Liver (tissue), 9 donors: ENCODE data around the gene CRMP1. TPM values are rescaled to one million over a fixed set of nuclear protein-coding genes. Genes with fewer than 3 reads are reported as not detected.

Source experiments
- DNase-seq: peaks from one replicate; pipeline ENCODE4 v3.0.0-alpha.2; 2017; ENCODE audit warnings: low spot score
- H3K27ac ChIP-seq, 2 donors: one replicate each; pipeline ENCODE4 v1.7.0; 2013; ENCODE audit warnings: inconsistent platforms in 2 of 2, low read length in 2 of 2, control low read depth in 1 of 2, low read depth in 1 of 2, mild to moderate bottlenecking in 1 of 2
- H3K27me3 ChIP-seq, 4 donors: one replicate each; pipeline versions ENCODE4 v1.6.1 to v1.7.0; 2013; ENCODE audit warnings: low read length in 3 of 4, inconsistent platforms in 1 of 4, mild to moderate bottlenecking in 1 of 4, moderate library complexity in 1 of 4; ENCODE audit not compliant: control insufficient read depth in 4 of 4, insufficient read depth in 4 of 4
- H3K36me3 ChIP-seq, 4 donors: one replicate each; pipeline versions ENCODE4 v1.6.1 to v1.7.0; 2013; ENCODE audit warnings: low read length in 3 of 4, mild to moderate bottlenecking in 3 of 4, low read depth in 1 of 4, moderate library complexity in 1 of 4; ENCODE audit not compliant: control insufficient read depth in 4 of 4, insufficient read depth in 3 of 4
- H3K4me1 ChIP-seq, 4 donors: one replicate each; pipeline versions ENCODE4 v1.6.1 to v1.7.0; 2013; ENCODE audit warnings: low read length in 3 of 4, mild to moderate bottlenecking in 3 of 4, moderate library complexity in 1 of 4; ENCODE audit not compliant: control insufficient read depth in 4 of 4, insufficient read depth in 4 of 4
- H3K4me3 ChIP-seq, 3 donors: one replicate each; pipeline versions ENCODE4 v1.6.1 to v1.7.0; 2013; ENCODE audit warnings: low read length in 3 of 3, control low read depth in 1 of 3, low read depth in 1 of 3, mild to moderate bottlenecking in 1 of 3
- H3K9ac ChIP-seq, 2 donors: one replicate each; pipeline ENCODE4 v1.7.0; 2013; ENCODE audit warnings: low read length in 2 of 2, mild to moderate bottlenecking in 2 of 2, moderate library complexity in 2 of 2, control low read depth in 1 of 2, low read depth in 1 of 2
- H3K9me3 ChIP-seq, 4 donors: one replicate each; pipeline versions ENCODE4 v1.6.1 to v1.7.0; 2013; ENCODE audit warnings: low read length in 3 of 4; ENCODE audit not compliant: control insufficient read depth in 4 of 4
- CTCF ChIP-seq: fragments of 150-350 bp; IDR thresholded peaks from 2 replicates; pipeline ENCODE4 v1.5.1; 2017; ENCODE audit warnings: improper control_type of control experiment, low read depth, low read length; ENCODE audit not compliant: missing input control
- EGR1 ChIP-seq, 2 donors: IDR thresholded peaks; 2 replicates each; pipeline ENCODE4 v1.6.1; 2016 to 2018; ENCODE audit warnings: antibody characterized with exemption in 2 of 2, low read depth in 2 of 2
- FOXA1 ChIP-seq: IDR thresholded peaks from 2 replicates; pipeline ENCODE4 v1.6.1; 2016; ENCODE audit warnings: antibody characterized with exemption
- FOXA2 ChIP-seq: IDR thresholded peaks from 2 replicates; pipeline ENCODE4 v1.6.1; 2016; ENCODE audit warnings: antibody characterized with exemption
- GABPA ChIP-seq, 2 donors: IDR thresholded peaks in 1 of 2; conservative IDR thresholded peaks in 1 of 2; 2 replicates each; pipeline ENCODE4 v1.6.1; 2016; ENCODE audit warnings: antibody characterized with exemption in 2 of 2, mild to moderate bottlenecking in 1 of 2, moderate library complexity in 1 of 2
- HNF4A ChIP-seq, 2 donors: conservative IDR thresholded peaks; 2 replicates each; pipeline ENCODE4 v1.6.1; 2016; ENCODE audit warnings: antibody characterized with exemption in 2 of 2, mild to moderate bottlenecking in 2 of 2
- HNF4G ChIP-seq: IDR thresholded peaks from 2 replicates; pipeline ENCODE4 v1.6.1; 2016; ENCODE audit warnings: antibody characterized with exemption
- JUND ChIP-seq, 2 donors: IDR thresholded peaks; 2 replicates each; pipeline ENCODE4 v1.6.1; 2016; ENCODE audit warnings: antibody characterized with exemption in 2 of 2
- NR2F2 ChIP-seq: IDR thresholded peaks from 2 replicates; pipeline ENCODE4 v1.6.1; 2016; ENCODE audit warnings: antibody characterized with exemption
- RAD21 ChIP-seq, 2 donors: IDR thresholded peaks; 2 replicates each; pipeline ENCODE4 v1.6.1; 2016; ENCODE audit warnings: antibody characterized with exemption in 2 of 2, mild to moderate bottlenecking in 2 of 2
- RXRA ChIP-seq, 2 donors: IDR thresholded peaks; 2 replicates each; pipeline ENCODE4 v1.6.1; 2017 to 2018; ENCODE audit warnings: antibody characterized with exemption in 2 of 2, mild to moderate bottlenecking in 1 of 2
- SP1 ChIP-seq: IDR thresholded peaks from 2 replicates; pipeline ENCODE4 v1.6.1; 2018; ENCODE audit warnings: antibody characterized with exemption, mild to moderate bottlenecking
- TAF1 ChIP-seq: conservative IDR thresholded peaks from 2 replicates; pipeline ENCODE4 v1.6.1; 2016; ENCODE audit warnings: antibody characterized with exemption, mild to moderate bottlenecking
- YY1 ChIP-seq: IDR thresholded peaks from 2 replicates; pipeline ENCODE4 v1.6.1; 2016; ENCODE audit warnings: antibody characterized with exemption, mild to moderate bottlenecking
- WGBS: extraction: QIAGEN DNeasy Blood & Tissue Kit; methylation state at CpG from one replicate; pipeline ENCODE4 v1.1.7; 2013; 5-methylcytosine and 5-hydroxymethylcytosine counted together
- polyA plus RNA-seq, 2 donors: library from polyadenylated mRNA; stranded (reverse) in 1 of 2; unstranded in 1 of 2; fragments of 200-250 nt in 1 of 2; fragments of >200 nt in 1 of 2; fragmentation: Nextera tagmentation in 1 of 2; extraction: Ambion mirVana in 1 of 2; gene quantifications; one replicate each; pipeline versions ENCODE4 v1.2.1 to v1.2.3, GENCODE V29; 2013 to 2015
- total RNA-seq, 2 donors: library from RNA; depleted of rRNA; stranded (reverse); fragments of >200 nt; gene quantifications; one replicate each; pipeline ENCODE4 v1.2.3, GENCODE V29; 2014
- TF ChIP-seq, protein P1 (sequence below): IDR thresholded peaks from 2 replicates; pipeline ENCODE4 v1.6.1; 2016; ENCODE audit warnings: antibody characterized with exemption
- TF ChIP-seq, protein P2 (sequence below): IDR thresholded peaks from 2 replicates; pipeline ENCODE4 v1.6.1; 2016; ENCODE audit warnings: antibody characterized with exemption
- TF ChIP-seq, protein P3 (sequence below): IDR thresholded peaks from 2 replicates; pipeline ENCODE4 v1.6.1; 2016; ENCODE audit warnings: antibody characterized with exemption, mild to moderate bottlenecking
- TF ChIP-seq, protein P4 (sequence below): IDR thresholded peaks from 2 replicates; pipeline ENCODE4 v1.6.1; 2016; ENCODE audit warnings: antibody characterized with exemption
- donor health status: healthy.
- donor health status: healthy.
- donor health status: healthy.
- donor health status: healthy.
- donor health status: healthy.

The CRMP1 gene
- total and polyA plus RNA-seq, 4 donors, result 0.06 to 0.42 (median 0.12) TPM

- TF ChIP-seq, protein P1, sequence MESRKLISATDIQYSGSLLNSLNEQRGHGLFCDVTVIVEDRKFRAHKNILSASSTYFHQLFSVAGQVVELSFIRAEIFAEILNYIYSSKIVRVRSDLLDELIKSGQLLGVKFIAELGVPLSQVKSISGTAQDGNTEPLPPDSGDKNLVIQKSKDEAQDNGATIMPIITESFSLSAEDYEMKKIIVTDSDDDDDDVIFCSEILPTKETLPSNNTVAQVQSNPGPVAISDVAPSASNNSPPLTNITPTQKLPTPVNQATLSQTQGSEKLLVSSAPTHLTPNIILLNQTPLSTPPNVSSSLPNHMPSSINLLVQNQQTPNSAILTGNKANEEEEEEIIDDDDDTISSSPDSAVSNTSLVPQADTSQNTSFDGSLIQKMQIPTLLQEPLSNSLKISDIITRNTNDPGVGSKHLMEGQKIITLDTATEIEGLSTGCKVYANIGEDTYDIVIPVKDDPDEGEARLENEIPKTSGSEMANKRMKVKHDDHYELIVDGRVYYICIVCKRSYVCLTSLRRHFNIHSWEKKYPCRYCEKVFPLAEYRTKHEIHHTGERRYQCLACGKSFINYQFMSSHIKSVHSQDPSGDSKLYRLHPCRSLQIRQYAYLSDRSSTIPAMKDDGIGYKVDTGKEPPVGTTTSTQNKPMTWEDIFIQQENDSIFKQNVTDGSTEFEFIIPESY, result no peak
- no peak for TF ChIP-seq RAD21 (IDR thresholded peaks at IDR 0.05)
- TF ChIP-seq NR2F2, result no peak
- TF ChIP-seq SP1, result no peak
- TF ChIP-seq, protein P2, sequence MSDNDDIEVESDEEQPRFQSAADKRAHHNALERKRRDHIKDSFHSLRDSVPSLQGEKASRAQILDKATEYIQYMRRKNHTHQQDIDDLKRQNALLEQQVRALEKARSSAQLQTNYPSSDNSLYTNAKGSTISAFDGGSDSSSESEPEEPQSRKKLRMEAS, result no peak
- TF ChIP-seq, protein P3, sequence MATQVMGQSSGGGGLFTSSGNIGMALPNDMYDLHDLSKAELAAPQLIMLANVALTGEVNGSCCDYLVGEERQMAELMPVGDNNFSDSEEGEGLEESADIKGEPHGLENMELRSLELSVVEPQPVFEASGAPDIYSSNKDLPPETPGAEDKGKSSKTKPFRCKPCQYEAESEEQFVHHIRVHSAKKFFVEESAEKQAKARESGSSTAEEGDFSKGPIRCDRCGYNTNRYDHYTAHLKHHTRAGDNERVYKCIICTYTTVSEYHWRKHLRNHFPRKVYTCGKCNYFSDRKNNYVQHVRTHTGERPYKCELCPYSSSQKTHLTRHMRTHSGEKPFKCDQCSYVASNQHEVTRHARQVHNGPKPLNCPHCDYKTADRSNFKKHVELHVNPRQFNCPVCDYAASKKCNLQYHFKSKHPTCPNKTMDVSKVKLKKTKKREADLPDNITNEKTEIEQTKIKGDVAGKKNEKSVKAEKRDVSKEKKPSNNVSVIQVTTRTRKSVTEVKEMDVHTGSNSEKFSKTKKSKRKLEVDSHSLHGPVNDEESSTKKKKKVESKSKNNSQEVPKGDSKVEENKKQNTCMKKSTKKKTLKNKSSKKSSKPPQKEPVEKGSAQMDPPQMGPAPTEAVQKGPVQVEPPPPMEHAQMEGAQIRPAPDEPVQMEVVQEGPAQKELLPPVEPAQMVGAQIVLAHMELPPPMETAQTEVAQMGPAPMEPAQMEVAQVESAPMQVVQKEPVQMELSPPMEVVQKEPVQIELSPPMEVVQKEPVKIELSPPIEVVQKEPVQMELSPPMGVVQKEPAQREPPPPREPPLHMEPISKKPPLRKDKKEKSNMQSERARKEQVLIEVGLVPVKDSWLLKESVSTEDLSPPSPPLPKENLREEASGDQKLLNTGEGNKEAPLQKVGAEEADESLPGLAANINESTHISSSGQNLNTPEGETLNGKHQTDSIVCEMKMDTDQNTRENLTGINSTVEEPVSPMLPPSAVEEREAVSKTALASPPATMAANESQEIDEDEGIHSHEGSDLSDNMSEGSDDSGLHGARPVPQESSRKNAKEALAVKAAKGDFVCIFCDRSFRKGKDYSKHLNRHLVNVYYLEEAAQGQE, result no peak
These were observed 82.0 kb downstream of the CRMP1 start (continued) for GRCh38 chr4:5810770-5811430.

DNA sequence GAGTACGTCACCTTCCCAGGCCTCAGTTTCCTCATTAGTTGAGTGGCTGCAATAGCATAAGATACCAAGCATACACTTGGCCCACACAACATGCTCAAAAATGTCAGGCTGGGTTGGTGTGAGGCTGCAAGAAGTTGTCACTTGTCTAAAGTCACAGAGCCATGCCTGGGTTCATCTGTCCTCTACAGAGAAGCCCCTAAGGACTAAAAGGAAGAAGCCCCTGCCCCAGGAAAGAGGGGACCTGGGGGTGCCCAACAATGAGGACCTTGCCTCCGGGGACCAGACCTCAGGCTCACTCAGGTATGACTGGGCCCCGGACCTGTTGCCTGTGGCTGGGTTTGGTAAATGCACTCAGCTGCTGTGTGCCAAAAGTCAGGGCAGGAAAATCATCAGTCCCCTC lies 82.7 kb downstream of the CRMP1 start:
- TF ChIP-seq YY1 (no peak), SP1 (no peak), TAF1 (no peak), RXRA (IDR thresholded peaks at IDR 0.05) (no peak), HNF4A (conservative IDR thresholded peaks at IDR 0.05) (no peak), HNF4G (no peak), GABPA (IDR thresholded peaks at IDR 0.05 in 1 of 2, conservative IDR thresholded peaks at IDR 0.05 in 1 of 2) (no peak), RAD21 (IDR thresholded peaks at IDR 0.05) (no peak), FOXA1 (no peak), EGR1 (IDR thresholded peaks at IDR 0.05; ENCODE audit: low read depth in 2 of 2) (no peak), NR2F2 (no peak), FOXA2 (no peak), JUND (IDR thresholded peaks at IDR 0.05) (no peak), CTCF (no peak)
- TF ChIP-seq, protein P2, result no peak
- TF ChIP-seq, protein P4, sequence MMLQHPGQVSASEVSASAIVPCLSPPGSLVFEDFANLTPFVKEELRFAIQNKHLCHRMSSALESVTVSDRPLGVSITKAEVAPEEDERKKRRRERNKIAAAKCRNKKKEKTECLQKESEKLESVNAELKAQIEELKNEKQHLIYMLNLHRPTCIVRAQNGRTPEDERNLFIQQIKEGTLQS, result no peak
- TF ChIP-seq, protein P1, result no peak
- TF ChIP-seq, protein P3, result no peak
- no peaks in the 10 kb centered on the region for H3K27me3 ChIP-seq
- peaks cover 0 to 18% (median 4%) of the 10 kb centered on the region in 4 donors for H3K36me3 ChIP-seq
- H3K9ac ChIP-seq, result no peak overlapping the region
- H3K9me3 ChIP-seq, result no peaks in the 10 kb centered on the region
- no peak overlapping the region for H3K27ac ChIP-seq
- no peak for DNase-seq
- no peak overlapping the region for H3K4me3 ChIP-seq
- H3K4me1 ChIP-seq, result no peaks in the 10 kb centered on the region
- WGBS, result 94% methylated on average over 3 of the region's 3 CpGs
